H1 (cell line): ENCODE results near the gene PIEZO1. TPM values are rescaled to one million over a fixed set of nuclear protein-coding genes. Genes with fewer than 3 reads are reported as not detected.

Experiments
- CTCF ChIA-PET: fragments of 300-600 bp; sonication (Branson Sonifier 250); formaldehyde crosslinking; loops from one replicate; lab custom pipeline; 2021; ENCODE audit not compliant: partially characterized antibody; lab: Charles Lee
- POLR2A ChIA-PET: fragments of 300-600 bp; sonication (Branson Sonifier 250); formaldehyde crosslinking; loops from one replicate; lab custom pipeline; 2021; ENCODE audit warnings: inconsistent platforms; ENCODE audit not compliant: partially characterized antibody; lab: Charles Lee
- DNase-seq, 2 experiments: peaks; one replicate each; pipeline versions ENCODE4 v3.0.0 to v3.0.0-alpha.2; 2010 to 2022; ENCODE audit warnings: low spot score in 2 of 2, low read depth in 1 of 2, mixed read lengths in 1 of 2
- FAIRE-seq: peaks from 2 replicates; lab custom pipeline; 2011; peaks lifted over from hg19 to GRCh38; lab: Jason Lieb, UNC
- H2AFZ ChIP-seq: 2 replicates; pipeline ENCODE4 v1.8.1; 2012; ENCODE audit warnings: low read length, inconsistent platforms
- H2AK5ac ChIP-seq: 2 replicates; pipeline ENCODE4 v1.6.1; 2013; ENCODE audit warnings: low read depth, low read length
- H2BK120ac ChIP-seq: replicated peaks from 2 replicates; pipeline ENCODE3; 2013; ENCODE audit warnings: low read depth, low read length, inconsistent platforms
- H2BK12ac ChIP-seq: 2 replicates; pipeline ENCODE4 v1.6.1; 2013; ENCODE audit warnings: low read depth, low read length
- H2BK15ac ChIP-seq: 2 replicates; pipeline ENCODE4 v1.6.1; 2013; ENCODE audit warnings: low read length
- H2BK20ac ChIP-seq: 2 replicates; pipeline ENCODE4 v1.6.1; 2013; ENCODE audit warnings: low read length
- H2BK5ac ChIP-seq: 2 replicates; pipeline ENCODE4 v1.6.1; 2013; ENCODE audit warnings: low read depth, low read length
- H3K14ac ChIP-seq: 2 replicates; pipeline ENCODE4 v1.6.1; 2013; ENCODE audit warnings: inconsistent platforms; ENCODE audit not compliant: insufficient read length
- H3K18ac ChIP-seq: 2 replicates; pipeline ENCODE4 v1.6.1; 2013; ENCODE audit warnings: low read length; ENCODE audit errors: extremely low read depth
- H3K23ac ChIP-seq: 2 replicates; pipeline ENCODE4 v1.6.1; 2013; ENCODE audit warnings: inconsistent platforms; ENCODE audit not compliant: insufficient read length
- H3K23me2 ChIP-seq: 2 replicates; pipeline ENCODE4 v1.6.1; 2013; ENCODE audit warnings: low read depth, low read length
- H3K27ac ChIP-seq: 2 replicates; pipeline ENCODE4 v1.6.1; 2011; ENCODE audit warnings: low read depth, low read length, inconsistent platforms
- H3K27me3 ChIP-seq, 4 experiments: replicated peaks in 1 of 4; 1 replicate in 1 of 4; 2 replicates in 3 of 4; pipeline versions ENCODE4 v1.6.1 to v1.8.1; 2011 to 2013; ENCODE audit warnings: low read length in 3 of 4, mild to moderate bottlenecking in 3 of 4, inconsistent platforms in 2 of 4, mixed read lengths in 2 of 4, moderate library complexity in 1 of 4; ENCODE audit not compliant: control insufficient read depth in 3 of 4, insufficient read depth in 3 of 4; ENCODE audit errors: extremely low read depth in 1 of 4
- H3K36me3 ChIP-seq, 4 experiments: 2 replicates each; pipeline versions ENCODE4 v1.6.1 to v1.8.1; 2011 to 2013; ENCODE audit warnings: mild to moderate bottlenecking in 4 of 4, low read length in 3 of 4, moderate library complexity in 2 of 4, control low read depth in 1 of 4, inconsistent platforms in 1 of 4; ENCODE audit not compliant: insufficient read depth in 4 of 4, control insufficient read depth in 2 of 4
- H3K4ac ChIP-seq: replicated peaks from 2 replicates; pipeline ENCODE3; 2013; ENCODE audit warnings: low read length, low read depth, mixed read lengths, inconsistent platforms; ENCODE audit not compliant: insufficient read length
- H3K4me1 ChIP-seq, 4 experiments: replicated peaks in 1 of 4; 1 replicate in 1 of 4; 2 replicates in 3 of 4; pipeline versions ENCODE4 v1.6.1 to v1.8.1; 2011 to 2013; ENCODE audit warnings: low read length in 3 of 4, inconsistent platforms in 2 of 4, mixed read lengths in 1 of 4; ENCODE audit not compliant: insufficient read depth in 4 of 4, control insufficient read depth in 3 of 4
- H3K4me2 ChIP-seq, 2 experiments: 2 replicates each; pipeline versions ENCODE4 v1.6.1 to v1.8.1; 2011 to 2013; ENCODE audit warnings: low read depth in 2 of 2, low read length in 2 of 2, control low read depth in 1 of 2, inconsistent platforms in 1 of 2, mild to moderate bottlenecking in 1 of 2; ENCODE audit not compliant: insufficient read depth in 1 of 2
- H3K4me3 ChIP-seq, 4 experiments: fragments of 200-600, 300-600 bp in 1 of 4; sonication (generic), shearing (Covaris generic), sonication (Bioruptor Twin) in 1 of 4; 2 replicates each; pipeline versions ENCODE4 v1.5.1 to v1.8.1; 2011 to 2016; ENCODE audit warnings: low read length in 4 of 4, low read depth in 3 of 4, control low read depth in 2 of 4, inconsistent platforms in 2 of 4, mild to moderate bottlenecking in 2 of 4, mixed read lengths in 1 of 4, moderate library complexity in 1 of 4; ENCODE audit not compliant: insufficient read depth in 2 of 4; ENCODE audit errors: extremely low read depth in 1 of 4
- H3K56ac ChIP-seq: replicated peaks from 2 replicates; pipeline ENCODE3; 2013; ENCODE audit warnings: low read depth, mild to moderate bottlenecking, mixed read lengths, low read length, inconsistent platforms; ENCODE audit not compliant: insufficient read length
- H3K79me1 ChIP-seq: 2 replicates; pipeline ENCODE4 v1.6.1; 2013; ENCODE audit warnings: low read depth, low read length, control low read depth
- H3K79me2 ChIP-seq, 2 experiments: 2 replicates each; pipeline versions ENCODE4 v1.6.1 to v1.8.1; 2012 to 2013; ENCODE audit warnings: low read length in 2 of 2, mild to moderate bottlenecking in 2 of 2, inconsistent platforms in 1 of 2; ENCODE audit not compliant: insufficient read depth in 2 of 2, control insufficient read depth in 1 of 2
- H3K9ac ChIP-seq, 4 experiments: replicated peaks in 1 of 4; 1 replicate in 1 of 4; 2 replicates in 3 of 4; pipeline versions ENCODE4 v1.6.1 to v1.8.1; 2011 to 2013; ENCODE audit warnings: low read depth in 3 of 4, low read length in 3 of 4, control low read depth in 2 of 4, mild to moderate bottlenecking in 2 of 4, moderate library complexity in 2 of 4, inconsistent platforms in 1 of 4; ENCODE audit errors: extremely low read depth in 1 of 4
- H3K9me3 ChIP-seq, 2 experiments: 2 replicates each; pipeline versions ENCODE4 v1.6.1 to v1.8.1; 2012 to 2013; ENCODE audit warnings: mild to moderate bottlenecking in 2 of 2, moderate library complexity in 2 of 2, control low read depth in 1 of 2, inconsistent platforms in 1 of 2, low read depth in 1 of 2, low read length in 1 of 2, mixed read lengths in 1 of 2; ENCODE audit not compliant: insufficient read depth in 2 of 2
- H4K20me1 ChIP-seq, 2 experiments: replicated peaks in 1 of 2; 2 replicates each; pipeline versions ENCODE3 to v1.8.1; 2011 to 2013; ENCODE audit warnings: inconsistent platforms in 2 of 2, low read length in 2 of 2, mild to moderate bottlenecking in 1 of 2; ENCODE audit not compliant: insufficient read depth in 2 of 2, control insufficient read depth in 1 of 2
- H4K5ac ChIP-seq: 2 replicates; pipeline ENCODE4 v1.6.1; 2013; ENCODE audit warnings: low read length, low read depth, mixed read lengths, inconsistent platforms; ENCODE audit not compliant: insufficient read length
- H4K8ac ChIP-seq: 2 replicates; pipeline ENCODE4 v1.8.0; 2013; ENCODE audit warnings: mild to moderate bottlenecking, moderate library complexity, low read length, inconsistent platforms; ENCODE audit not compliant: insufficient read depth; ENCODE audit errors: extremely low read depth
- H4K91ac ChIP-seq: replicated peaks from 2 replicates; pipeline ENCODE3; 2013; ENCODE audit warnings: low read length, mixed read lengths, inconsistent platforms; ENCODE audit not compliant: insufficient read length
- CEBPB ChIP-seq: IDR thresholded peaks from 2 replicates; pipeline ENCODE4 v1.6.1; 2012; ENCODE audit warnings: low read depth, low read length
- HDAC6 ChIP-seq: IDR thresholded peaks from one replicate; pipeline ENCODE4 v1.7.1; 2012; ENCODE audit warnings: low read depth, mild to moderate bottlenecking, inconsistent platforms, low read length, moderate library complexity
- JUND ChIP-seq: IDR thresholded peaks from 2 replicates; pipeline ENCODE4 v1.6.1; 2011; ENCODE audit warnings: mild to moderate bottlenecking, improper control_type of control experiment, low read length
- POU5F1 ChIP-seq: IDR thresholded peaks from 2 replicates; pipeline ENCODE4 v1.6.1; 2011; ENCODE audit warnings: low read depth, mild to moderate bottlenecking, low read length, moderate library complexity
- SP1 ChIP-seq: IDR thresholded peaks from 2 replicates; pipeline ENCODE4 v1.6.1; 2011; ENCODE audit warnings: low read depth, low read length
- SP2 ChIP-seq: IDR thresholded peaks from 2 replicates; pipeline ENCODE4 v1.6.1; 2012; ENCODE audit warnings: mild to moderate bottlenecking, low read length, inconsistent platforms
- WGBS, 2 experiments: shearing (Covaris generic) in 1 of 2; methylation state at CpG; one replicate each; pipeline versions ENCODE4 v1.1.6 to v1.1.7; 2013 to 2015; ENCODE audit warnings: low lambda C conversion rate in 2 of 2, mixed read lengths in 2 of 2, inconsistent platforms in 1 of 2, low coverage in 1 of 2, missing lambda C conversion rate in 1 of 2; ENCODE audit not compliant: insufficient replicate concordance in 2 of 2, insufficient coverage in 1 of 2, insufficient read length in 1 of 2; ENCODE audit errors: extremely low coverage in 1 of 2, missing lambda C conversion rate in 1 of 2; 5-methylcytosine and 5-hydroxymethylcytosine counted together
- polyA plus RNA-seq, 7 experiments: library from polyadenylated mRNA; depleted of rRNA in 3 of 7; stranded (reverse) in 5 of 7; unstranded in 2 of 7; fragments of >200 nt in 5 of 7; fragments of 200-250 nt in 2 of 7; gene quantifications; 1 replicate in 5 of 7; 2 replicates in 1 of 7; 4 replicates in 1 of 7; pipeline versions ENCODE4 v1.2.1 to v1.2.3, GENCODE V29; 2011 to 2013; ENCODE audit warnings: missing spikeins in 2 of 7, mixed read lengths in 2 of 7
- total RNA-seq: library from RNA; stranded (reverse); fragmentation: NEBNext Ultra II Directional; extraction: Animal tissue kit (Norgen Biotek cat#: 25700); gene quantifications from 2 replicates; pipeline ENCODE4 v1.2.1, GENCODE V29; 2021
- TF ChIP-seq, protein P1 (sequence below): IDR thresholded peaks from 2 replicates; pipeline ENCODE4 v1.6.1; 2012; ENCODE audit warnings: inconsistent platforms

PIEZO1 gene
- total and polyA plus RNA-seq, 2 of the 8 experiments (the other 6 are each of a cell fraction or from before 2014, with no cell fraction given), result 42.3 to 67.5 TPM

DNA sequence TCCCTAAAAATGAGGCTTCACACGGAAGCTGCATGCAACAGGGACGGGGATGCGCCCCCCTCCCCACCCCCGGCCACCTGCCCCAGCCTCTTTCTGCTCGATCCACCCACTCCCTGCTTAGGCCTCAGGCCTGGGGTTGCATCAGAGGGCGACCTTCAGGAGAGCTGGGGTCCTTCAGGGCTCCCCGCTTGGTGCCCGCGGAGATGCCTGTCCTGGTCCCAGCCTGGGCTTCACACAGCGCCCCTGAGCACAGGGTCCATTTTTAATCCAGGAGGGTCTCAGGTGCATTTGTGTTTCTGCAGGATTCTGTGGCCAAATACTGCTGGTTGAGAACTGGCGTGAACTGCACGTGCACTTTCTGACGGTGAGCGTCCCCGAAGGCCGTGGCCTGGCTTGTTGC lies 34.1 kb upstream of the PIEZO1 start:
- H3K9me3 ChIP-seq, result no peaks in the 10 kb centered on the region
- no peak overlapping the region for H2AFZ ChIP-seq
- WGBS, 2 experiments, result 88% methylated on average over 13 of the region's 16 CpGs; no CpG with 5 or more reads in 1 of the 2 experiments
- no peak overlapping the region for H3K23ac ChIP-seq
- FAIRE-seq (no peak), DNase-seq (no peak)
- H4K20me1 ChIP-seq, result peaks cover 0 to 3% of the 10 kb centered on the region in 2 experiments
- no peak overlapping the region for H3K4me2 ChIP-seq
- H3K27ac ChIP-seq, result no peak overlapping the region
- H3K4ac ChIP-seq, result no peak overlapping the region
- H3K4me3 ChIP-seq, result no peak overlapping the region
- no peaks in the 10 kb centered on the region for H3K36me3 ChIP-seq
- no peak overlapping the region for H2BK12ac ChIP-seq
- H2BK20ac ChIP-seq, result no peak overlapping the region
- H4K91ac ChIP-seq, result no peak overlapping the region
- H4K8ac ChIP-seq, result peak overlapping the region; percentile 68; the same call in 1 of the 2 replicates
- no peaks in the 10 kb centered on the region for H3K79me1 ChIP-seq
- H2BK15ac ChIP-seq, result no peak overlapping the region
- no peaks in the 10 kb centered on the region for H3K27me3 ChIP-seq
- H4K5ac ChIP-seq, result no peak overlapping the region
- no peak overlapping the region for H2BK120ac ChIP-seq
- H3K14ac ChIP-seq, result no peak overlapping the region
- TF ChIP-seq JUND, result no peak
- TF ChIP-seq, protein P1, sequence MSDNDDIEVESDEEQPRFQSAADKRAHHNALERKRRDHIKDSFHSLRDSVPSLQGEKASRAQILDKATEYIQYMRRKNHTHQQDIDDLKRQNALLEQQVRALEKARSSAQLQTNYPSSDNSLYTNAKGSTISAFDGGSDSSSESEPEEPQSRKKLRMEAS, result no peak
- no peak for TF ChIP-seq CEBPB
- no peak for TF ChIP-seq HDAC6
- no peak for TF ChIP-seq POU5F1
- TF ChIP-seq SP1, result no peak
- TF ChIP-seq SP2, result no peak
- TF ChIP-seq, all 59 proteins: peak for 0
- no peak overlapping the region for H3K18ac ChIP-seq
- no peak overlapping the region for H3K9ac ChIP-seq
- H3K56ac ChIP-seq, result no peak overlapping the region
- POLR2A ChIA-PET, result interaction anchor here (0.9 to 9.0 kb wide), 3 partner anchors 7 to 14 kb away, joined by 3 to 77 read pairs (median 4); partner anchors contain the start of gene APRT
- CTCF ChIA-PET, result interaction anchor here (0.6 to 2.2 kb wide), 10 partner anchors 11 to 348 kb away, joined by 3 to 6 read pairs (median 3); no protein-coding TSS in a partner anchor
- no peak overlapping the region for H2BK5ac ChIP-seq
- no peak overlapping the region for H2AK5ac ChIP-seq
- no peaks in the 10 kb centered on the region for H3K4me1 ChIP-seq
- no peaks in the 10 kb centered on the region for H3K79me2 ChIP-seq
- no peaks in the 10 kb centered on the region for H3K23me2 ChIP-seq
